MCF 10A (cell line): ENCODE data around the gene SAP30. TPM values are rescaled to one million over a fixed set of nuclear protein-coding genes. Genes with fewer than 3 reads are reported as not detected.
A peak's percentile ranks its signal among the peaks of the same experiment; 100 is the strongest.

Experiments used
- BruUV-seq: library from RNA; stranded (reverse); fragments of 400-500 nt; replicated peaks from 2 replicates; lab custom pipeline; 2021; lab: Mats Ljungman, UMichigan
- CTCF ChIA-PET: fragments of 300-600 bp; sonication (Branson Sonifier 250); formaldehyde crosslinking; extraction: SDS; loops from one replicate; lab custom pipeline; 2021; ENCODE audit warnings: antibody characterized with exemption, inconsistent platforms; lab: Yijun Ruan, JAX
- POLR2A ChIA-PET: fragments of 300-600, 350-650 bp; sonication (Branson Sonifier 250); formaldehyde crosslinking; extraction: SDS; loops from one replicate; lab custom pipeline; 2020; ENCODE audit warnings: antibody characterized with exemption, inconsistent platforms; lab: Yijun Ruan, JAX
- DNase-seq: peaks from one replicate; pipeline ENCODE4 v3.0.0-alpha.2; 2018; ENCODE audit not compliant: unreplicated experiment
- H3K27ac Mint-ChIP-seq: one replicate; pipeline ENCODE4 v1.8.0; 2022; ENCODE audit warnings: mild to moderate bottlenecking, low read depth, mixed read lengths; ENCODE audit not compliant: unreplicated experiment
- H3K27me3 Mint-ChIP-seq: one replicate; pipeline ENCODE4 v1.8.0; 2022; ENCODE audit warnings: mixed read lengths; ENCODE audit not compliant: insufficient read depth, unreplicated experiment
- H3K36me3 Mint-ChIP-seq: one replicate; pipeline ENCODE4 v1.8.0; 2022; ENCODE audit warnings: mild to moderate bottlenecking, moderate library complexity, mixed read lengths; ENCODE audit not compliant: insufficient read depth, unreplicated experiment
- H3K4me1 Mint-ChIP-seq: one replicate; pipeline ENCODE4 v1.8.0; 2022; ENCODE audit warnings: mixed read lengths; ENCODE audit not compliant: insufficient read depth, unreplicated experiment
- H3K4me3 Mint-ChIP-seq: one replicate; pipeline ENCODE4 v1.8.0; 2022; ENCODE audit warnings: mild to moderate bottlenecking, moderate library complexity, mixed read lengths; ENCODE audit not compliant: unreplicated experiment
- H3K9me3 Mint-ChIP-seq: one replicate; pipeline ENCODE4 v1.8.0; 2022; ENCODE audit warnings: mixed read lengths; ENCODE audit not compliant: unreplicated experiment
- intact Hi-C: fragments of 100-400 bp; cut with micrococcal nuclease; formaldehyde crosslinking; loops from 2 replicates; pipeline ENCODE4 v1.14.1; 2022
- total RNA-seq: library from RNA; stranded (reverse); gene quantifications from 2 replicates; pipeline ENCODE4 v1.2.3, GENCODE V29; 2022
- TF ChIP-seq, protein P1 (sequence below): fragments of 200-600 bp; IDR thresholded peaks from one replicate; pipeline ENCODE4 v1.8.0; 2022; ENCODE audit warnings: antibody characterized with exemption, mild to moderate bottlenecking; ENCODE audit not compliant: unreplicated experiment

Gene SAP30
- total RNA-seq, 1 experiment from 2014 or later = 30.6 TPM

DNA sequence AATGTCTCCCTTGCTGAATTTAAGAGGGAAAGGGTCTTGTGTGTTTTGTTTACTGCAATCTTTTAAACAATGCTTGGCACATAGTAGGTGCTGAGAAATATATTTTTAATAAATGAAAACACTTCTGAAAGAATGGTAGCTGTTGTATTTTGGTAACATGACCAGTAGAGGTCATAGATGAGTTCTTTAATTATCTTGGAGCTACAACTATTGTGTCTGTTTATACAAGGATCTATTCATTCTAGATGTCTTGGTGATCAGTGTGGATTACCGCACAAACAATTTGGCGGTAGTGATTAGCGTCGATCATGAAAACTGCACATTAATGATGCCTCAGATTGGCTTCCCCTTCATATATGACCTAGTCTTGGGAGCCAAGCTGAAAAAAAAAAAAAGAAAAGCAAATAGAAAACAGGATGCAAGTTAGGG, 49.6 kb downstream of the SAP30 start:
- intact Hi-C loops = loop anchor here (1.0 kb wide), 4 partner anchors 74 to 736 kb away; no protein-coding TSS in a partner anchor
- DNase-seq = peak; percentile 31
- H3K4me3 Mint-ChIP-seq = no peak overlapping the region

DNA sequence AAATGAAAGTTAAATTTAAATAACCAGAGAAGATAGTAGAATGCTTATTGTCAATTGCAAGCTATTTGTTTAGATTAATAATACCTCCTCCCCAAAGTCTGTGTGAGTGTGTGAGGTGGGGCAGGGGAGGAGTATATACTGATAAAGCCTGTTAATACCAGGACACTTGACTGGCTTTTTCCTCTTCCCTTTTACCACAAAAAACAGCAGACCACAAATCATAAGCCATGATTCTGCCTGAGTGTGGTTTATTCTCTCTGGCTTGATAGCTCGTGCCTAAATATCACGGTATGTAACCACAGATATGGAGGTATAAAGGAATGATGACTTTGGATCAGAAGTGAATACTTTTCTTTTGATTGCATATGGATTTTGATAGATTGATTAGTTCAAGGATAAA, 50.0 kb downstream of the SAP30 start:
- TF ChIP-seq, protein P1, sequence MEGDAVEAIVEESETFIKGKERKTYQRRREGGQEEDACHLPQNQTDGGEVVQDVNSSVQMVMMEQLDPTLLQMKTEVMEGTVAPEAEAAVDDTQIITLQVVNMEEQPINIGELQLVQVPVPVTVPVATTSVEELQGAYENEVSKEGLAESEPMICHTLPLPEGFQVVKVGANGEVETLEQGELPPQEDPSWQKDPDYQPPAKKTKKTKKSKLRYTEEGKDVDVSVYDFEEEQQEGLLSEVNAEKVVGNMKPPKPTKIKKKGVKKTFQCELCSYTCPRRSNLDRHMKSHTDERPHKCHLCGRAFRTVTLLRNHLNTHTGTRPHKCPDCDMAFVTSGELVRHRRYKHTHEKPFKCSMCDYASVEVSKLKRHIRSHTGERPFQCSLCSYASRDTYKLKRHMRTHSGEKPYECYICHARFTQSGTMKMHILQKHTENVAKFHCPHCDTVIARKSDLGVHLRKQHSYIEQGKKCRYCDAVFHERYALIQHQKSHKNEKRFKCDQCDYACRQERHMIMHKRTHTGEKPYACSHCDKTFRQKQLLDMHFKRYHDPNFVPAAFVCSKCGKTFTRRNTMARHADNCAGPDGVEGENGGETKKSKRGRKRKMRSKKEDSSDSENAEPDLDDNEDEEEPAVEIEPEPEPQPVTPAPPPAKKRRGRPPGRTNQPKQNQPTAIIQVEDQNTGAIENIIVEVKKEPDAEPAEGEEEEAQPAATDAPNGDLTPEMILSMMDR = no peak
- no peaks in the 10 kb centered on the region for H3K9me3 Mint-ChIP-seq
- peaks cover 5% of the 10 kb centered on the region for H3K36me3 Mint-ChIP-seq
- H3K4me3 Mint-ChIP-seq = no peak overlapping the region
- no TSS peak for BruUV-seq
- H3K27me3 Mint-ChIP-seq = no peaks in the 10 kb centered on the region
- intact Hi-C loops = loop anchor here (1.0 kb wide), 4 partner anchors 74 to 736 kb away; no protein-coding TSS in a partner anchor
- H3K27ac Mint-ChIP-seq = no peak overlapping the region
- CTCF ChIA-PET = interaction anchor here (0.6 to 7.4 kb wide), 40 partner anchors 9 to 1329 kb away, joined by 3 to 124 read pairs (median 4); partner anchors contain the start of gene SCRG1
- POLR2A ChIA-PET = interaction anchor here (0.6 to 1.7 kb wide), 4 partner anchors 40 to 86 kb away, joined by 3 to 6 read pairs (median 4); partner anchors contain the start of gene HMGB2
- H3K4me1 Mint-ChIP-seq = peaks cover 11% of the 10 kb centered on the region
- no peak for DNase-seq

More for the DNA sequence above, 49.6 kb downstream of the SAP30 start:
- POLR2A ChIA-PET = interaction anchor here (0.9 to 1.7 kb wide), 3 partner anchors 48 to 86 kb away, joined by 3 to 6 read pairs (median 5); partner anchors contain the start of gene HMGB2
- Mint-ChIP-seq H3K27me3 (no peaks in the 10 kb centered on the region), H3K9me3 (no peaks in the 10 kb centered on the region), H3K27ac (no peak overlapping the region), H3K4me1 (peaks cover 15% of the 10 kb centered on the region), H3K36me3 (peaks cover 5% of the 10 kb centered on the region)
- TF ChIP-seq, protein P1 = peak; percentile 39
- CTCF ChIA-PET = interaction anchor here (0.6 to 7.4 kb wide), 38 partner anchors 9 to 953 kb away, joined by 3 to 124 read pairs (median 4); partner anchors contain the start of gene SCRG1
- no TSS peak for BruUV-seq

DNA sequence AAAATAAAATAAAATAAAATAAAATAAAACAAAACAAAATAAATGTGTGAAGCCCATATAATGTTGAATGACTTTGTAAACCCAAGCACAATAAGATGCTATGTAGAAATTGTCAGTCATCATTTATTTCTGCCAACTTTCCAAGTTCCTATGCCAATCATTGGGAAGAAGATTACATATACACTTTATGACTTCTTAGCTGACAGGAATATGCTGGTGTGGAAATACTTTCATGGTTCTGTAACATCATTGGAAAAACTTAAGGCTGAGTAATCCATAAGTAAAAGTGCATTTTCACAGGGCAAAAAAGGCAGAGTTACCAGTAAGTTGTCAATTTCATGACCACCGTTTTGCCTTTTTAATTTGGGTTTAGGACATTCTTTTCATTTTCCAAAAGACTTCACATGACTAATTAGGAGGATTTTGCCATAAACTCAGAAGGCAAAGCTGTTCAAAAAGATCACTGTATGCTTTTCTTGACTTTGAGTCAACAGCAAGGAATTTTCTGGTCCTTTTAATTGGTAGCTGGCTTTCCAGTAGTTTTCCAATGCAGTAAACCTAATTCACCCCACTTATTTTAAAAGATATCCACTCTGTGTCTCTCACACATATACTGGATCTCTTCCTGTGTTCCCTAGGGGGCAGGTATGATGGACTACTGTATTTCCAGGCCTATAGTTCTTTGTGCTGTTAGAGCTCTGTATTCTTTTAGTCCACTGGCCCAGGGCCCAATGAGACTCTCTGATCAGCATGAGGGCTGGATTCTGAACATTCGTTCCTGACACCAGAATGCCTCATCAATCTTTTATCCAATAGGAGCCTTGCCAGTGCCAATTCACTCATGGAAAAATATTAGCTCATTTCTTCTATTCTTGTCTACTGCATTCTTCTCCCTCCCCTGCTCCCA, 54.4 kb downstream of the SAP30 start:
- CTCF ChIA-PET = interaction anchor here (0.7 to 1.5 kb wide), 9 partner anchors 8 to 565 kb away, joined by 3 to 4 read pairs (median 3); no protein-coding TSS in a partner anchor
- Mint-ChIP-seq H3K27ac (no peak overlapping the region), H3K27me3 (no peaks in the 10 kb centered on the region), H3K36me3 (peaks cover 5% of the 10 kb centered on the region), H3K4me3 (no peak overlapping the region), H3K4me1 (peaks cover 5% of the 10 kb centered on the region), H3K9me3 (no peaks in the 10 kb centered on the region)
- intact Hi-C loops = no loop called here
- POLR2A ChIA-PET = interaction anchor here (1.0 kb wide), 1 partner anchor 56 kb away, joined by 4 read pairs; no protein-coding TSS in a partner anchor
- no peak for DNase-seq
- BruUV-seq = no TSS peak
- TF ChIP-seq, protein P1 = no peak

DNA sequence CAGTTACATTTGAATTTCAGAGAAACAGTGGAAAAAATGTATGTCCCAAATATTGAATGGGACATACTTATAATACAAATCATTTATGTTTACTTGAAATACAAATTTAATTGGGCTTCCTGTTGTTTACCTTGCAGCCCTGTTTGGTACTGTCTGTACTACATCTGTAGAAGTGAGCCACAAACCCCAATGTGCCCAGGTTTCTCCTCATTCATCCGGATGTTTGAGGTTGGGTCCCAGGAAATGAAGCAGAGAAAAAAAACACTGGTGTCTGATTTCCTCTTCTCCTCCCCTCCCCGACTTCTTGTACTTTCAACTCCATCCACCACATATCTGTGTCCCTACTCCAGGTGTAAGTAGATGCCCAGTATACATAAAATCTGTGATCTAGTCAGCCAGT, 55.3 kb downstream of the SAP30 start:
- no peak for DNase-seq
- ChIA-PET CTCF (interaction anchor here (0.7 to 1.2 kb wide), 3 partner anchors 10 to 412 kb away, joined by 3 read pairs; no protein-coding TSS in a partner anchor), POLR2A (no interaction called here)
- Mint-ChIP-seq H3K4me3 (no peak overlapping the region), H3K36me3 (no peaks in the 10 kb centered on the region), H3K9me3 (no peaks in the 10 kb centered on the region), H3K27me3 (no peaks in the 10 kb centered on the region), H3K4me1 (no peaks in the 10 kb centered on the region), H3K27ac (no peak overlapping the region)
- intact Hi-C loops = no loop called here
- TF ChIP-seq, protein P1 = no peak
- no TSS peak for BruUV-seq
